G401.6 (cell line): Measurements from ENCODE around the gene CNTN4.
"Not testable (repeated sequence)": the region's sequence is repeated elsewhere in the genome, so short reads cannot be mapped to it uniquely, and the experiment has no call there.

Experiments used
- FAIRE-seq: peaks from 2 replicates; lab custom pipeline; 2012; peaks lifted over from hg19 to GRCh38; lab: Jason Lieb, UNC

Gene CNTN4

DNA sequence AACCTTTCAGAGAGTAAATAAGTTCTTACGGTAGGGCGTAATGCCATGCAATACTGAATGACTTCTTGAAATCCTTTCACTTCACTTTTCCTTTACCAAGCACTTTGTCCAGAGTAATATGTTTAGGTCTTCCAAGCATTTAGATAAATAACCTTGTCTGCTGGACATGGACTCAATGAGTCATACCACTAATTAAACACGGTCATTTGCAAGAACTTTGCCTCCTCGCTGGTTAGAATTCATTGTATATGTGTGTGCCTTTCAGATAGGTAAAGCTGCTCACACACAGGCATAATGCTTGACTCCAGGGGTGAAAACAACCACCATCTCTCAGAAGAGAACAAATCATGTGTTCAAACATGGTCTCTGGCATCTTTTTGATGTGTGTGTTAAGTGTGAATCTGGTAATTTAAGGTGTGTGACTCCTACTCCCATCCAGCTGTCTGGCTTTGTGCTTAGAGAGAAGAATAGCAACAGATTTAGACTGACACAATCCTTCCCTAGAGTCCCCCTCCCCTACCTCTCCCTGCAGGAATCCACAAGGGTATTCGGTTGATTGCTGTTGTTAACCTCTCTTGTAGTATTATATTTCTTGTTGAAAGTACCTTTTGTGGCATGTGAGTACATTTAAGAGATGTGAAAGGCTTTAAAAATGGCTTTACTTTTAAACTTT, 419.0 kb downstream of the CNTN4 start:
- FAIRE-seq, result no peak

DNA sequence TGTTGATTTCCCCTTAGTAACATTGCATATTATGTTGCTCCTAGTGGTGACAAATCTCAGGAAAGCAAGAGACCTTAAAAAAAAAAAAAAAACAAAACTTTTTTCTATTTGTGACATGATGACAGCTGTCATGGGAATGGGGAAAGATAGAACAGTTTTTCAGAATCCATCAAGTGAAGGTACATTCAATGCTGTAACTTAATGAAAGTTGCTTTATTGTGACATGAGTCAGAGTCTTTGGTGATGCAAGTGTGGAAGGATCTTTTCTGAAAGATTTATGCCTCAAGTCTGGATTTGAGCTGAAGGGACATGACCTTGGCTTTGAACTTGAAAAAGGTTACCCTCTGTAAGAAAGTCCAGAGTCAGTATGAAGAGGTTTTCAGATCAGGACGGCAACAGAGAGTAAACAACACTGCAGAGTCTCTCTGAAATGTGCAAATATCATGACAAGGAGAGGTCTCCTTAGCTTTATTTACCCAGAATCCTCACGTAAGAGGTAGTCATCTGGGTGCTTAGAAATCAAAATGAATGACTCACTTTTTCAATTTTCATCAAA, 424.7 kb downstream of the CNTN4 start:
- FAIRE-seq, result no peak

DNA sequence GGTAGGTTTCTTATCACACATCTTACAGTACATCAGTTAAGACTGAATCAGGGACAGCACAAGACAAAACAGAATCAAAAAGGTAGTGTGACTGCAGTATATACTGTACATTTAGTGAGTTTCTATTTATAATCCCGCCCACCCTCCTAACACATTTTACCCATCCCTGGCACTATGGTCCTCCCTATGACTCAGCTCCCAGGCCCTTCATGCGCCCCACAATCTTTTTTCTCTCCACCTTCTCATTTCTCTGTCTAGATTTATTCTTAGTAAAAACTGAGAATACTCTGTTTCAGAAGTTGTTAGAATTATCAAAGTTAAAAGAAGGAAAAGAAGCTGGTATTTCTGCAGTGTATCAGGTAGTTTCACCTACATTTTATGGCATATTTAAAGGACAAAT, 427.3 kb downstream of the CNTN4 start:
- no peak for FAIRE-seq

DNA sequence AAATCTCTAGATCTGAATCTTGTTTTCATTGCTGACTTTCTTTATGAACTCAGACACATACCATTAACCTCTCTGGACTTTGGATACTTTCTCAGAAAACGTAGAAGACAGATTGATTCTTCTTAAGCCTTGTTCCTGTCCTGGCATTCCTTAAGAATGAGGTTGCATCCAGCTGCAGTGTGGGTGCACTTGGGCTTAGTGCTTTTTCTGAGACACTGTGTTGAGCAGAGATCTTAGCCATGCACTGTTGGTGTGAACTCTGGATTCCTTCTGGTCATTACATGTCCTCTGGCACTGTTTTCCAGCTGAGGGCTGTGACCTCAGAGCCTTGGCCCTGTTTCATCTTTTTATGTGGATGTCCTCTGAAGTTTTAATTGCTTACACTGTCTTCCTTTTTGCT, 428.3 kb downstream of the CNTN4 start:
- no peak for FAIRE-seq

DNA sequence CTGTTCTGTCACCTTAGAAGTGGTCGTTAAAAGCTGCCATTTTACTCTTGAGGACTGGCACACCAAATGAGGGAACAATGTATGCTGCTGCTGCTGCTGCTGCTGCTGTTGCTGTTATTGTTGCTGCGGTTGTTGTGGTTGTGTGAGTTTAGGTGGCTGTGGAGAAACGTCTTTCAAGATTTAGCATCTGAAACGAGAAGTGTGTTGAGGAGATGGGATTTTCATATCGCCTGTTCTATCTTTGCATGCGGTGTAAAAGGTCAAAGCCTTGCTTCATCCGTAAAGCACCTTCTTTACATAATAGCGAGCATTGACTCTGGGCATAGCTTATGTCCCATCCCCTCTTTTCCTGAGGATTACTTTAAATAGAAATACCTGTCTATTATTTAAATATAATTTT, 428.7 kb downstream of the CNTN4 start:
- not testable (repeated sequence) for FAIRE-seq

DNA sequence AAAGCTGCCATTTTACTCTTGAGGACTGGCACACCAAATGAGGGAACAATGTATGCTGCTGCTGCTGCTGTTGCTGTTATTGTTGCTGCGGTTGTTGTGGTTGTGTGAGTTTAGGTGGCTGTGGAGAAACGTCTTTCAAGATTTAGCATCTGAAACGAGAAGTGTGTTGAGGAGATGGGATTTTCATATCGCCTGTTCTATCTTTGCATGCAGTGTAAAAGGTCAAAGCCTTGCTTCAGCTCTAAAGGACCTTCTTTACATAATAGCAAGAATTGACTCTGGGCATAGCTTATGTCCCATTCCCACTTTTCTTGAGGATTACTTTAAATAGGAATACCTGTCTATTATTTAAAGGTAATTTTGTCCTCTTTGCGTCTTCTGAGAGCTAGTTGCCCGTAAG, 436.1 kb downstream of the CNTN4 start:
- not testable (repeated sequence) for FAIRE-seq

DNA sequence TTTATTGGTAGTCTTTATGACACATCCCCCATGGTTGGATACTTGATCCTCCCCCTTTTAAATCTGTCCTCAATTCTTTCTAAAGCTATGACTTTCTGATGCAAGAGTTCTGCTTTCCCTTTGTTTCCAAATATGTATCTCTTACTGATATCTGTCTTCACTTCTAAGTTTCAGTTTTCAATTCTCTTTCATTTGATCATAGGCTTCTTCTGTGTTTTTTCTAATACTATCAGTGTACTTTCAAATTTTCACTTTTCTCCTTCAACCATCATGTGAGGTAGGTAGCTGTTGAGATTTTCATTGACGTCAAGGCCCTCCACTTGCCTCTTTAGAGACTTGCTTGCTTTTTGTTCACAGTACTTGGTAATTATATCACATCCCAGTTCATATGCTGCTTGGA, 436.5 kb downstream of the CNTN4 start:
- no peak for FAIRE-seq

DNA sequence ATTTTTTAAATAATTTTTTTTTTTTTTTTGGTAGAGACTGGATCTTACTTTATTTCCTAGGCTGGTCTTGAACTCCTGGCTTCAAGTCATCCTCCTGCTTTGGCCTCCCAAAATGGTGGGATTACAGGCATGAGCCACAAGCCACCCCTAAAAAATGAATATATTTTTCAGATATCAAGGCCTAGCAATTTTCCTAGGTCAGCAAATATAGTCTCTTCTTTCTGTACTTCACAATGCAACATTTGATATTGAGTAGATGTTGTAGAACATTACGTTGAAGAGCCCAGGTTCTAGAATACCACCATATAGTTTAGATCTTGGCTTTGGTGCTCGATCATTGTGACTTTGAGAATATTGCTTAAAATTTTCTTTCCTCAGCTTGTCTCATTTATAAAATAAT, 437.9 kb downstream of the CNTN4 start:
- FAIRE-seq, result no peak

DNA sequence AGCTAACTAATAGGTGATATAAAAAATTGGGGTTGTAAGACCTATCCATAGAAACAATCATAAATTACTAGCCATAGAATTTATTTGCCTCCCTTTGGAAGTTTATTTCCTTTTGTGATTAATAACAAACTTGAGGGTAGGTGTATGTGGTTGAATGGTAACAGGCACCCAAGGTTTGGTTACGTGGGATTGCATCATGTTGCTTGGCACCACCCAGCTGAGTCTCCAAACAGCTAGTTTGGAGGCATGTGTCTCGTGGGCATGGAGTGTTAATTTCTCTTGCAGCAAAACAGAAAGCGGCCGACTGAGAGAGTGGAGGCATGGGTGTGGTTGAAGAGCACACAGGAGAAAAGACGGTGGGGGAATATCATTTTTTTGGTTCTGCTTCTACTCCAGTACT, 441.4 kb downstream of the CNTN4 start:
- no peak for FAIRE-seq

DNA sequence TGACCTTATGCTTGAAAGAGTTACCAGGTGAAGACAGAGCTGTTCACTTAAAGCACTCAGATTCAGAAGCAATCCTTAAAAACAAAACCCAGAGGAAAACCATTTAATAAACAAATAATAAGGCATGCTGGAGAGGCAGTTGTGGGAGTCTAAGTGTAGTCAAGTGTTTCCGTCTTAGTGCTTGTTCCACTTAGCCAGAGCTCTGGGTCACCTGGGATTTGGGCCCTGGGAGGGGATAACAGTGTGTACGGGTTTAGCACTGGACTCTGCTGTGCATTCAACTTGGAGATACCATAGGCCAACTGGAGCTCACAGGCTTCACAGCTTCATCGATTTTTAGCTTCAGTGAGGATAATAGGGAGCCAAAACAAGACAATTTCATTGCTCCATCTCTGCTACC, 444.6 kb downstream of the CNTN4 start:
- FAIRE-seq, result no peak

DNA sequence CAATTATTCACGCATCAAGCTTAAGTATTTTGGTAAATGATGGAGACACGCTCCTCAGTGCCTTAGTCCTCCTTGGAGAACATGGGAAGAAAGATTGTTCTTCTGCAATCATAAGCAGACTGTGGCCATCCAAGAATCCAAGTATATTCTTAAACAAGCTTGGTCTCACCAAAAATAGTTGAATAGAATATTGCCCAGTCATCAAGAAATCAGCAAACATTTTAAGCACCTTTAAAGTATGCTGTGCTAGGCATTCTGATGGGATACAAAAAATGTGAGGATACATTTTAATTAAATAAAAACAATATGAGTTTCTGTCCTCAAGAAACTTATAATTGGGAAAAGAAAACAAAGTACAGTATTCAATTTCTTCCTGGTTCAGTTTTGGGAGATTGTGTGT, 445.5 kb downstream of the CNTN4 start:
- FAIRE-seq, result no peak

DNA sequence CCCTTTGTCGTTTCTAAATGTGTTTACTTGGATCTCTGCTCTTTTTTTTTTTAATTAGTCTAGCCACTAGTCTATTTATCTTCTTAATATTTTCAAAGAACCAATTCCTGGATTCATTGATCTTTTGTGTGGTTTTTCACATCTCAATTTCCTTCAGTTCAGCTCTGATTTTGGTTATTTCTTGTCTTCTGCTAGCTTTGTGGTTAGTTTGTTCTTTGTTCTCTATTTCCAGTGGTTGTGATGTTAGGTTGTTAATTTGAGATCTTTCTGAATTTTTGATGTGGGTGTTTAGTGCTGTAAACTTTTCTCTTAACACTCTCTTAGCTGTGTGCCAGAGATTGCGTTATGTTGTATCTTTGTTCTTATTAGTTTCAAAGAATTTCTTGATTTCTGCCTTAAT, 446.1 kb downstream of the CNTN4 start:
- no peak for FAIRE-seq

DNA sequence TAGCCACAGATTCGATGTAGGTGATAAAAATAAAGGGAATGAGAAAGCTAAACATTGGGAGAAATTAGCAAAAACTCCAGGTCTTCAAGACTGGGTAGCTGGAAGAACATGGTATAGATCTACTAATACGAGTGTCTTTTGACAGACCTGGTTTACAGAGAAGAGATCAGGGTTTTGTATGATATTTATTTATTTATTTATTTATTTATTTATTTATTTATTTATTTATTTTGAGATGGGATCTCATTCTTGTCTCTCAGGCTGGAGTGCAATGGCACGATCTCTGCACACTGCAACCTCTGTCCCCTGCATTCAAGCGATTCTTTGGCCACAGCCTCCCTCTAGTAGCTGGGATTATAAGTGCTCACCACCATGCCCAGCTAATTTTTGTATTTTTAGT, 448.4 kb downstream of the CNTN4 start:
- FAIRE-seq, result no peak

DNA sequence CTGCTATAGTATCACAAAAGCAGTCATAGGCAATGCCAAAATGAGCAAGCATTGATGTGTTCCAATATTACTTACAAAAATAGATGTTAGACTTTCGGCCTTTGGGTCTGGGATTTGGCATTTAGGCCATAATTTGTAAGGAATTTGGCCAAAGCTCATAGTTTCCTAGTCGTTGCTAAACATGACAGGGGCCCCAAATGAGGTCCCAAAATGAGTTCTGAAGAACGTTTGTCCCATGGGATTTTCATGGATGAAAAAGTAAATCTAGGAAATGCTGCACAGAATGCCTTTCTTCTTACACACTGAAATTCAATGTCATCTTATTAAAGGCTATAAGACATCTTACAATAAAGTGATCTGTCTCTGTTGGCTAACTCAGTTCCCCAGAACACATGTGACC, 456.0 kb downstream of the CNTN4 start:
- no peak for FAIRE-seq

DNA sequence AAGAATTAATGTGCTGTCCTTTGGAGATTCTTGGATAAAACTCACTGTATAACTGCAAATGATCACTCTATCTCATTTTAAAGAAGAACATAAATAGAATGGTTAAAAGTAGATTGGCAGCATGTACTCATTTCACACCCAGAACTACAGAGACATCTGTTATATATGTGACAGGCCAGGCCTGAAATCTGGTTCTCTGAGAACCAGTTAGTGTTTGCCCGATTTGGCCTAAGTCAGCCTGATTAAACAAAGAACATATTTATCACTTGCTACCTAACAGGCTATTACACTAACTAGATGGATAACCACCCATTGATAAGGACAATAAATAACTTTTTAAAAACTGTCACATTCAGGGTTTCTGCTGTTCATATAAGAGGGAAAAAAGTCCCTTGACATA, 460.1 kb downstream of the CNTN4 start:
- FAIRE-seq, result no peak

DNA sequence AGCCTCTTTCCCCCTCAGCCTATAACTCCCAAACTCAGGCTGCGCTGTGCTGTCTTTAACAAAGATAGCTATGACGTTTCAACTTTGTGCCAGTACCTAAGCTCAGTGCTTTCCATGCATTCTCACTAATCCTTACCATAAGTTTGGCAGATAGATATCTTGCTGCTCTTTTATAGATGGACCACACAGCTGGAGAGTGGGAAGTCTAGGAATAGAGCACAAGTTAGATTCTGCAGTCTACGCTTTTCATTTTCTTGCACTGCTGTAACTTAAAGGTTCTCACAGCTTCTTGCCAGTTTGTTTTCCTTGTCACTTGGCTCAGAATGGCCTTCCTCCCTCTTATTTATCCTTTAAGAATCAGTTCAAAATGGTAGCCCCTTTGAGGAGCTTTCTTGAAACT, 468.8 kb downstream of the CNTN4 start:
- no peak for FAIRE-seq

DNA sequence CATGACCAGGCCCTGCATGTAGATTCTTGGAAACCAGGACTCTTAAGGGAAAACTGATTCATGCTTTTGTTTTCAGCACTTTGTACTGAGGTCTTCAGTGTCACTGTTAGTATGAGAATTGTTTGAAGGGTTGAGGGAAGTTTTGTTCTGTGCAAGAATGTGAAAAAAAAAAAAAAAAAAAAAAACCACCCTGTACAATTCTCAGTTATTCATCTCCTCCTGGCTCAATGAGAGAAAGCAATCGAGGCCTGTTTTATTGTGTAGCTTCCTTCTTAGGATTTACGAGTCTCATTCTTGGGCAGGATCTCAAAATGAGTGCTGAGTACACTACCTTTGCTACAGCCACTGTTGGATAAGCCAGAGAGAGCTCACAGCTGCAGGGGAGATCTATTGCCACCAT, 469.5 kb downstream of the CNTN4 start:
- no peak for FAIRE-seq

DNA sequence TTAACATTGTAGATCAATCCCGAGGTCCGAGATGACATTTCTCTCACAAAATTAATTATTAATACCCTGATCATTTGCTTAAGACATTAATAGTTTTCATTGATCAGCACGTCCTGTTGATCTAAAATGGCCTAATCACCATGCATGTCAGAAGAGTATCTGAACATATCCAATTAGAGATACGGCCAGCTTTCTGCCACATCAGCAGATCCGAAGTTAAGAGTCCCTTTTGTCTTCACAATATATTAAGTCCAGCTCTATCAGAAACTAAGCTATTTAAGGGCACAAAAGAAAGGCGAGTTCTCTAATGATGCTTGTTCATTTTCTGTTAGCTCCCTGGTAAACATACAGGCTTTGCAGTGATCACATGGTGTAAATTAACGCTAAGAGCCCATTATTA, 470.3 kb downstream of the CNTN4 start:
- no peak for FAIRE-seq

DNA sequence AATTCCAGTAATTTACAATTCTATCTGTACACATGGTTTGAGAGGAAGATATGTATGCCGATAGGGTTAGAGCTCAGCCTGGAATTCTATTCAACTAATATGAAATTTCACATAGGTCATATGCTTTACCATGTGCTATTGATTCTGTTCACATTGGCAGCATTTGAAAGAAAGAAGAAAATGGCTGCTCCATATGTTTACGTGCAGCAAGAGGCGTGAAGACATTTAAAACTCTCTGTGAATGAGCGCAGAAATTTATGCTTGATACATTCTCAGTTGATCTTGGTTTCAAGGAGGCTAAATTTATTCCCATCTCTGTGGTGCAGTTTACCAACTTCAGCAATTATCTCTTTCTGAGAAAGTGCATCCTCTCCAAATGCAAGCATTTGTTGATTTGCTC, 478.9 kb downstream of the CNTN4 start:
- no peak for FAIRE-seq

DNA sequence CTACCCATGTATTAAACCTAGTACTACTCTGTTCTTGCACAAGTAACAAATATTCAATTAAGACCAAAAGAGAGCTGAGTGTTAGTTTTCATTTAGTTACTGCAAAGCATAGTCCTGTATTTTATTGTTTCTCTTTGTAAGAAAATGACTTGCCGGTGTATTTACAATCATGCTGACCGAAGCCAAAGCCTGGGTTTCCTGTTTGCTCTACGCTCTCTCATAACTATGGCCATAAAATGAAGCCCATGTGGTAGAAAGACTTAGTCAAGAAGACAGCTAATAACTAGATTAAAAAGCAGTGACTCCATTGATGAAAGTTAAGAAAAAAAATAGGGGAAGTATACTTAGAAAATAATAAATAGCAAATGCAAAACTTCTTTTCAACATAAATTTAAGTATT, 479.9 kb downstream of the CNTN4 start:
- no peak for FAIRE-seq

DNA sequence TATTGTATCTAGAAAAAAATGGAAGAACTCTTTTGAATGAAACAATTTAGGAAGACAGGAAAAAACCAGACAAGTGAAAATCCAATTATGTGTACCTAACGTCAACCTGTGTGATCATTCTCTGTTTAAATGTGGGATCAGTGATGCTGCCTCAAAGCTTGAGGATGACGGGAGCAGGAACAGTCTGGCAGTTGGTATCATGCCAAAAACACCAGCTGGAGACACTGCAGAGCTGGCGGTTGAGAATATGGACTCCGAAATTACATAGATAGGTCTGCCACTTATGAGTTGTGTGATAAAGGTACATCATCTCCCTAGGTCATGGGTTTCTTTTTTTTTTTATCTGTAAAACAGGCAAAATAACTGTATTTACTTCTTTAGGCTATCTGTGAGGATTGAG, 480.5 kb downstream of the CNTN4 start:
- no peak for FAIRE-seq

DNA sequence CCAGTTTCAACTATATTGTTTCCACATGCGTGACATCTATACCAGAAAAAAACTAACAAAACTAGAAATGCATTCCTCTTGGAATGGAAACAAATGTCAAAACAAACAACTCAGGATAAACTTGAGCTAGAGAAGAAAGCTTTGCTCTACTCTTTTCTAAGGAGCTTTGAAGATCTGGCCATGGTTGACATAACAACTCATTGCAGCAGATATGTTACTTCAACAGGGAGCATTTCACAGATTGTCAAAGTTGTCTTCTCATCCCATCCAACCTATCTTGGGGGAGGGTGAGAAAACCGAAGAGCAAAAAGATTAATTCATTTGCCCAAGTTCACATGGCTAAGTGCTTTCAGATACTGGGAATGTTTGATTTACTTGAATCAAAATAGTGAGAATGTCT, 484.4 kb downstream of the CNTN4 start:
- no peak for FAIRE-seq

DNA sequence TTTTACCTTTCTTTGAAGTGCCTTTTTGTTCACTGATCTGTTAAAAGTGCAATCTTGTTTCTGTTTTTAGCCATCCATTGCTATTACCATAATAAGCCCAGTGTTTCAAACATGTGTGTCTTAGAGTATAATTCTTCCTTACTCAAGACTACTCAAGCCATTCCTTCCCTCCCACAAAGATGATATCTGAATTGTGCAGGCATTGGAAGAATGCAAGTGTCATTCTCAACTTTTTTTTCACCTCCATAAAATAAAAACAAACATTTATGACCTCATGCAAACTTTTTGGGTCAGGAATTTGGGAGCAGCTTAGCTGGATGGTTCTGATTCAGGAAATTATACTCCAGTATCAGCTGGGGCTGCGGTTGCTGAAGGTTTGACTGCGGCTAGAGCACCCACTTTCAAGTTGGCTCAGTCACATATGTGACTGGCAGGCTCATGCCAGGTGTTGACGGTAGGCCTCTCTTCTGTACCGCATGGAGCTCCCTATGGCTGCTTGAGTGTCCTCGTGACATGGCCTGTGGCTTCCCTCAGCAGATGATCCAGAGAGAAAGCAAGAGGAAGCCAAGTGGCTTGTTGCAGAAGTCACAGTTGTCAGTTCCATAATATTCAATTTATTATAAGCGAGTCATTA, 490.8 kb downstream of the CNTN4 start:
- no peak for FAIRE-seq

DNA sequence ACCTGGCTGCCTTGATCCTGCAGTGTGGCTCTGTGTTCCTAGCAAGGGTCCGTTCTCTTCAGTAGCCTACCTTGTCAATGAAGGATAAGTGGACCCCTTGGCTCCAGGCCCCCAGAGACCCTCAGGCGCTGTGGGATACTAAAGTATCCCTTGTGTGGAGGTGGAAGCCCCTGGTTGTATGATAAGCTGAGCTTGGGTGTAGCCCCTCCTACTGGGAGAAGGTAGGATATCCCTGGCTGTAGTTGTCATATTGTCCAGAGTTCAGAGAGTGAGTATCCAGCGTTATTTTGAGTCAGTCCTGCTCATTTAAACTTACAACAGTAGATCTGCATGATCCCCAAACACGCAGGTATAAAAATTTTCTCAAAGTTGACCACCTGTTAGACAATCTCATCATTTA, 496.8 kb downstream of the CNTN4 start:
- FAIRE-seq, result no peak
